H1 (cell line): ENCODE results near the gene THADA. TPM values are rescaled to one million over a fixed set of nuclear protein-coding genes. Genes with fewer than 3 reads are reported as not detected.

Experiments
- CTCF ChIA-PET: fragments of 300-600 bp; sonication (Branson Sonifier 250); formaldehyde crosslinking; loops from one replicate; lab custom pipeline; 2021; ENCODE audit not compliant: partially characterized antibody; lab: Charles Lee
- POLR2A ChIA-PET: fragments of 300-600 bp; sonication (Branson Sonifier 250); formaldehyde crosslinking; loops from one replicate; lab custom pipeline; 2021; ENCODE audit warnings: inconsistent platforms; ENCODE audit not compliant: partially characterized antibody; lab: Charles Lee
- DNase-seq, 2 experiments: peaks; one replicate each; pipeline versions ENCODE4 v3.0.0 to v3.0.0-alpha.2; 2010 to 2022; ENCODE audit warnings: low spot score in 2 of 2, low read depth in 1 of 2, mixed read lengths in 1 of 2
- FAIRE-seq: peaks from 2 replicates; lab custom pipeline; 2011; peaks lifted over from hg19 to GRCh38; lab: Jason Lieb, UNC
- H2AFZ ChIP-seq: 2 replicates; pipeline ENCODE4 v1.8.1; 2012; ENCODE audit warnings: low read length, inconsistent platforms
- H2AK5ac ChIP-seq: 2 replicates; pipeline ENCODE4 v1.6.1; 2013; ENCODE audit warnings: low read depth, low read length
- H2BK120ac ChIP-seq: replicated peaks from 2 replicates; pipeline ENCODE3; 2013; ENCODE audit warnings: low read depth, low read length, inconsistent platforms
- H2BK12ac ChIP-seq: 2 replicates; pipeline ENCODE4 v1.6.1; 2013; ENCODE audit warnings: low read depth, low read length
- H2BK15ac ChIP-seq: 2 replicates; pipeline ENCODE4 v1.6.1; 2013; ENCODE audit warnings: low read length
- H2BK20ac ChIP-seq: 2 replicates; pipeline ENCODE4 v1.6.1; 2013; ENCODE audit warnings: low read length
- H2BK5ac ChIP-seq: 2 replicates; pipeline ENCODE4 v1.6.1; 2013; ENCODE audit warnings: low read depth, low read length
- H3K14ac ChIP-seq: 2 replicates; pipeline ENCODE4 v1.6.1; 2013; ENCODE audit warnings: inconsistent platforms; ENCODE audit not compliant: insufficient read length
- H3K18ac ChIP-seq: 2 replicates; pipeline ENCODE4 v1.6.1; 2013; ENCODE audit warnings: low read length; ENCODE audit errors: extremely low read depth
- H3K23ac ChIP-seq: 2 replicates; pipeline ENCODE4 v1.6.1; 2013; ENCODE audit warnings: inconsistent platforms; ENCODE audit not compliant: insufficient read length
- H3K23me2 ChIP-seq: 2 replicates; pipeline ENCODE4 v1.6.1; 2013; ENCODE audit warnings: low read depth, low read length
- H3K27ac ChIP-seq: 2 replicates; pipeline ENCODE4 v1.6.1; 2011; ENCODE audit warnings: low read depth, low read length, inconsistent platforms
- H3K27me3 ChIP-seq, 4 experiments: replicated peaks in 1 of 4; 1 replicate in 1 of 4; 2 replicates in 3 of 4; pipeline versions ENCODE4 v1.6.1 to v1.8.1; 2011 to 2013; ENCODE audit warnings: low read length in 3 of 4, mild to moderate bottlenecking in 3 of 4, inconsistent platforms in 2 of 4, mixed read lengths in 2 of 4, moderate library complexity in 1 of 4; ENCODE audit not compliant: control insufficient read depth in 3 of 4, insufficient read depth in 3 of 4; ENCODE audit errors: extremely low read depth in 1 of 4
- H3K36me3 ChIP-seq, 4 experiments: 2 replicates each; pipeline versions ENCODE4 v1.6.1 to v1.8.1; 2011 to 2013; ENCODE audit warnings: mild to moderate bottlenecking in 4 of 4, low read length in 3 of 4, moderate library complexity in 2 of 4, control low read depth in 1 of 4, inconsistent platforms in 1 of 4; ENCODE audit not compliant: insufficient read depth in 4 of 4, control insufficient read depth in 2 of 4
- H3K4ac ChIP-seq: replicated peaks from 2 replicates; pipeline ENCODE3; 2013; ENCODE audit warnings: low read length, low read depth, mixed read lengths, inconsistent platforms; ENCODE audit not compliant: insufficient read length
- H3K4me1 ChIP-seq, 4 experiments: replicated peaks in 1 of 4; 1 replicate in 1 of 4; 2 replicates in 3 of 4; pipeline versions ENCODE4 v1.6.1 to v1.8.1; 2011 to 2013; ENCODE audit warnings: low read length in 3 of 4, inconsistent platforms in 2 of 4, mixed read lengths in 1 of 4; ENCODE audit not compliant: insufficient read depth in 4 of 4, control insufficient read depth in 3 of 4
- H3K4me2 ChIP-seq, 2 experiments: 2 replicates each; pipeline versions ENCODE4 v1.6.1 to v1.8.1; 2011 to 2013; ENCODE audit warnings: low read depth in 2 of 2, low read length in 2 of 2, control low read depth in 1 of 2, inconsistent platforms in 1 of 2, mild to moderate bottlenecking in 1 of 2; ENCODE audit not compliant: insufficient read depth in 1 of 2
- H3K4me3 ChIP-seq, 4 experiments: fragments of 200-600, 300-600 bp in 1 of 4; sonication (generic), shearing (Covaris generic), sonication (Bioruptor Twin) in 1 of 4; 2 replicates each; pipeline versions ENCODE4 v1.5.1 to v1.8.1; 2011 to 2016; ENCODE audit warnings: low read length in 4 of 4, low read depth in 3 of 4, control low read depth in 2 of 4, inconsistent platforms in 2 of 4, mild to moderate bottlenecking in 2 of 4, mixed read lengths in 1 of 4, moderate library complexity in 1 of 4; ENCODE audit not compliant: insufficient read depth in 2 of 4; ENCODE audit errors: extremely low read depth in 1 of 4
- H3K56ac ChIP-seq: replicated peaks from 2 replicates; pipeline ENCODE3; 2013; ENCODE audit warnings: low read depth, mild to moderate bottlenecking, mixed read lengths, low read length, inconsistent platforms; ENCODE audit not compliant: insufficient read length
- H3K79me1 ChIP-seq: 2 replicates; pipeline ENCODE4 v1.6.1; 2013; ENCODE audit warnings: low read depth, low read length, control low read depth
- H3K79me2 ChIP-seq, 2 experiments: 2 replicates each; pipeline versions ENCODE4 v1.6.1 to v1.8.1; 2012 to 2013; ENCODE audit warnings: low read length in 2 of 2, mild to moderate bottlenecking in 2 of 2, inconsistent platforms in 1 of 2; ENCODE audit not compliant: insufficient read depth in 2 of 2, control insufficient read depth in 1 of 2
- H3K9ac ChIP-seq, 4 experiments: replicated peaks in 1 of 4; 1 replicate in 1 of 4; 2 replicates in 3 of 4; pipeline versions ENCODE4 v1.6.1 to v1.8.1; 2011 to 2013; ENCODE audit warnings: low read depth in 3 of 4, low read length in 3 of 4, control low read depth in 2 of 4, mild to moderate bottlenecking in 2 of 4, moderate library complexity in 2 of 4, inconsistent platforms in 1 of 4; ENCODE audit errors: extremely low read depth in 1 of 4
- H3K9me3 ChIP-seq, 2 experiments: 2 replicates each; pipeline versions ENCODE4 v1.6.1 to v1.8.1; 2012 to 2013; ENCODE audit warnings: mild to moderate bottlenecking in 2 of 2, moderate library complexity in 2 of 2, control low read depth in 1 of 2, inconsistent platforms in 1 of 2, low read depth in 1 of 2, low read length in 1 of 2, mixed read lengths in 1 of 2; ENCODE audit not compliant: insufficient read depth in 2 of 2
- H4K20me1 ChIP-seq, 2 experiments: replicated peaks in 1 of 2; 2 replicates each; pipeline versions ENCODE3 to v1.8.1; 2011 to 2013; ENCODE audit warnings: inconsistent platforms in 2 of 2, low read length in 2 of 2, mild to moderate bottlenecking in 1 of 2; ENCODE audit not compliant: insufficient read depth in 2 of 2, control insufficient read depth in 1 of 2
- H4K5ac ChIP-seq: 2 replicates; pipeline ENCODE4 v1.6.1; 2013; ENCODE audit warnings: low read length, low read depth, mixed read lengths, inconsistent platforms; ENCODE audit not compliant: insufficient read length
- H4K8ac ChIP-seq: 2 replicates; pipeline ENCODE4 v1.8.0; 2013; ENCODE audit warnings: mild to moderate bottlenecking, moderate library complexity, low read length, inconsistent platforms; ENCODE audit not compliant: insufficient read depth; ENCODE audit errors: extremely low read depth
- H4K91ac ChIP-seq: replicated peaks from 2 replicates; pipeline ENCODE3; 2013; ENCODE audit warnings: low read length, mixed read lengths, inconsistent platforms; ENCODE audit not compliant: insufficient read length
- ASH2L ChIP-seq: fragments of 200-600, 300-600 bp; sonication (generic); IDR thresholded peaks from one replicate; pipeline ENCODE4 v1.7.1; 2017; ENCODE audit warnings: low read length
- CHD1 ChIP-seq: IDR thresholded peaks from 2 replicates; pipeline ENCODE4 v1.6.1; 2012; ENCODE audit warnings: low read depth, low read length, improper control_type of control experiment
- EP300 ChIP-seq, 2 experiments: IDR thresholded peaks; 1 replicate in 1 of 2; 2 replicates in 1 of 2; pipeline ENCODE4 v1.6.1; 2011 to 2012; ENCODE audit warnings: low read depth in 2 of 2, low read length in 2 of 2, mild to moderate bottlenecking in 2 of 2, borderline replicate concordance in 1 of 2, inconsistent platforms in 1 of 2, moderate library complexity in 1 of 2
- GABPA ChIP-seq: IDR thresholded peaks from 2 replicates; pipeline ENCODE4 v1.6.1; 2011; ENCODE audit warnings: mild to moderate bottlenecking, low read length, moderate library complexity, borderline replicate concordance; ENCODE audit not compliant: insufficient read depth
- HDAC6 ChIP-seq: IDR thresholded peaks from one replicate; pipeline ENCODE4 v1.7.1; 2012; ENCODE audit warnings: low read depth, mild to moderate bottlenecking, inconsistent platforms, low read length, moderate library complexity
- RFX5 ChIP-seq: IDR thresholded peaks from 2 replicates; pipeline ENCODE4 v1.6.1; 2011; ENCODE audit warnings: low read depth, low read length, improper control_type of control experiment, borderline replicate concordance
- WGBS, 2 experiments: shearing (Covaris generic) in 1 of 2; methylation state at CpG; one replicate each; pipeline versions ENCODE4 v1.1.6 to v1.1.7; 2013 to 2015; ENCODE audit warnings: low lambda C conversion rate in 2 of 2, mixed read lengths in 2 of 2, inconsistent platforms in 1 of 2, low coverage in 1 of 2, missing lambda C conversion rate in 1 of 2; ENCODE audit not compliant: insufficient replicate concordance in 2 of 2, insufficient coverage in 1 of 2, insufficient read length in 1 of 2; ENCODE audit errors: extremely low coverage in 1 of 2, missing lambda C conversion rate in 1 of 2; 5-methylcytosine and 5-hydroxymethylcytosine counted together
- polyA plus RNA-seq, 7 experiments: library from polyadenylated mRNA; depleted of rRNA in 3 of 7; stranded (reverse) in 5 of 7; unstranded in 2 of 7; fragments of >200 nt in 5 of 7; fragments of 200-250 nt in 2 of 7; gene quantifications; 1 replicate in 5 of 7; 2 replicates in 1 of 7; 4 replicates in 1 of 7; pipeline versions ENCODE4 v1.2.1 to v1.2.3, GENCODE V29; 2011 to 2013; ENCODE audit warnings: missing spikeins in 2 of 7, mixed read lengths in 2 of 7
- total RNA-seq: library from RNA; stranded (reverse); fragmentation: NEBNext Ultra II Directional; extraction: Animal tissue kit (Norgen Biotek cat#: 25700); gene quantifications from 2 replicates; pipeline ENCODE4 v1.2.1, GENCODE V29; 2021

THADA gene
- total and polyA plus RNA-seq, 2 of the 8 experiments (the other 6 are each of a cell fraction or from before 2014, with no cell fraction given): 22.4 to 26.8 TPM

DNA sequence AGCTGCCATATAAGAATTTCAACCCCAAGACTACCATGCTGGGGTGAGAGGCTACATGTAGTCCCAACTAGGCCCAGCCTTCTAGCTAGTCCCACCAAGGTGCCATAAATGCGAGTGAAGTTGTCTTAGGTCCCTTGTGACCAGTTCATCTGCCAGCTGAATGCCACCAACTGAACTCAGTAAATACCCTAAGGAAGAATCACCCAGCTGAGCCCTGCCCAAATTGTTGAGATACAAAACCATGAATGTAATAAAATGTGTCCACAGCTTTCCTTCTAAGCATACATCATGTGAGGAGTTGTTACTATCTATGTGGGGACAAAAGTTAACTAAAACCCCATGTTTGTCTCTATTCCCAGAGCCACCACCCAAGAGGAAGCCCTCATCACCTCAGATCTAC is 70.3 kb downstream of the THADA start:
- no peak overlapping the region for H3K4me2 ChIP-seq
- H3K9ac ChIP-seq: no peak overlapping the region
- ChIA-PET POLR2A (no interaction called here), CTCF (interaction anchor here (0.9 to 1.0 kb wide), 2 partner anchors 12 to 521 kb away, joined by 3 to 4 read pairs; no protein-coding TSS in a partner anchor)
- H4K5ac ChIP-seq: no peak overlapping the region
- no peak overlapping the region for H3K27ac ChIP-seq
- no peak for FAIRE-seq
- H3K4me1 ChIP-seq: no peaks in the 10 kb centered on the region
- no peak overlapping the region for H3K14ac ChIP-seq
- H2AFZ ChIP-seq: no peak overlapping the region
- no peak overlapping the region for H3K23ac ChIP-seq
- H3K23me2 ChIP-seq: peaks cover 1% of the 10 kb centered on the region; the same call in 1 of the 2 replicates
- H2BK5ac ChIP-seq: no peak overlapping the region
- peaks cover 0 to 2% of the 10 kb centered on the region in 2 experiments; a peak in 1 of 4 replicates for H3K9me3 ChIP-seq
- no peak for DNase-seq
- no peak overlapping the region for H3K4me3 ChIP-seq
- H3K18ac ChIP-seq: no peak overlapping the region
- 75% methylated on average over 1 of the region's 1 CpG; no CpG with 5 or more reads in 1 of the 2 experiments for WGBS, 2 experiments
- no peak overlapping the region for H2BK12ac ChIP-seq
- H3K79me1 ChIP-seq: no peaks in the 10 kb centered on the region
- H2BK120ac ChIP-seq: no peak overlapping the region
- no peak overlapping the region for H2AK5ac ChIP-seq
- H2BK15ac ChIP-seq: no peak overlapping the region
- no peak overlapping the region for H3K56ac ChIP-seq
- no peaks in the 10 kb centered on the region for H3K27me3 ChIP-seq
- H3K4ac ChIP-seq: no peak overlapping the region
- no peak overlapping the region for H4K91ac ChIP-seq
- H3K36me3 ChIP-seq: peaks cover 0 to 5% (median 0%) of the 10 kb centered on the region in 4 experiments; a peak in 1 of 8 replicates
- no peaks in the 10 kb centered on the region for H4K20me1 ChIP-seq
- no peak overlapping the region for H2BK20ac ChIP-seq
- TF ChIP-seq ASH2L (no peak), CHD1 (no peak), GABPA (no peak), EP300 (IDR thresholded peaks at IDR 0.05; ENCODE audit: borderline replicate concordance in 1 of 2, low read depth in 2 of 2, low read length in 2 of 2) (no peak), HDAC6 (no peak), RFX5 (no peak)
- no peaks in the 10 kb centered on the region for H3K79me2 ChIP-seq
- no peak overlapping the region for H4K8ac ChIP-seq
